H1 (cell line): Measurements from ENCODE around the gene WDFY4. TPM values are rescaled to one million over a fixed set of nuclear protein-coding genes. Genes with fewer than 3 reads are reported as not detected.

ENCODE experiments used
- CTCF ChIA-PET: fragments of 300-600 bp; sonication (Branson Sonifier 250); formaldehyde crosslinking; loops from one replicate; lab custom pipeline; 2021; ENCODE audit not compliant: partially characterized antibody; lab: Charles Lee
- POLR2A ChIA-PET: fragments of 300-600 bp; sonication (Branson Sonifier 250); formaldehyde crosslinking; loops from one replicate; lab custom pipeline; 2021; ENCODE audit warnings: inconsistent platforms; ENCODE audit not compliant: partially characterized antibody; lab: Charles Lee
- DNase-seq, 2 experiments: peaks; one replicate each; pipeline versions ENCODE4 v3.0.0 to v3.0.0-alpha.2; 2010 to 2022; ENCODE audit warnings: low spot score in 2 of 2, low read depth in 1 of 2, mixed read lengths in 1 of 2
- FAIRE-seq: peaks from 2 replicates; lab custom pipeline; 2011; peaks lifted over from hg19 to GRCh38; lab: Jason Lieb, UNC
- H2AFZ ChIP-seq: 2 replicates; pipeline ENCODE4 v1.8.1; 2012; ENCODE audit warnings: low read length, inconsistent platforms
- H2AK5ac ChIP-seq: 2 replicates; pipeline ENCODE4 v1.6.1; 2013; ENCODE audit warnings: low read depth, low read length
- H2BK120ac ChIP-seq: replicated peaks from 2 replicates; pipeline ENCODE3; 2013; ENCODE audit warnings: low read depth, low read length, inconsistent platforms
- H2BK12ac ChIP-seq: 2 replicates; pipeline ENCODE4 v1.6.1; 2013; ENCODE audit warnings: low read depth, low read length
- H2BK15ac ChIP-seq: 2 replicates; pipeline ENCODE4 v1.6.1; 2013; ENCODE audit warnings: low read length
- H2BK20ac ChIP-seq: 2 replicates; pipeline ENCODE4 v1.6.1; 2013; ENCODE audit warnings: low read length
- H2BK5ac ChIP-seq: 2 replicates; pipeline ENCODE4 v1.6.1; 2013; ENCODE audit warnings: low read depth, low read length
- H3K14ac ChIP-seq: 2 replicates; pipeline ENCODE4 v1.6.1; 2013; ENCODE audit warnings: inconsistent platforms; ENCODE audit not compliant: insufficient read length
- H3K18ac ChIP-seq: 2 replicates; pipeline ENCODE4 v1.6.1; 2013; ENCODE audit warnings: low read length; ENCODE audit errors: extremely low read depth
- H3K23ac ChIP-seq: 2 replicates; pipeline ENCODE4 v1.6.1; 2013; ENCODE audit warnings: inconsistent platforms; ENCODE audit not compliant: insufficient read length
- H3K23me2 ChIP-seq: 2 replicates; pipeline ENCODE4 v1.6.1; 2013; ENCODE audit warnings: low read depth, low read length
- H3K27ac ChIP-seq: 2 replicates; pipeline ENCODE4 v1.6.1; 2011; ENCODE audit warnings: low read depth, low read length, inconsistent platforms
- H3K27me3 ChIP-seq, 4 experiments: replicated peaks in 1 of 4; 1 replicate in 1 of 4; 2 replicates in 3 of 4; pipeline versions ENCODE4 v1.6.1 to v1.8.1; 2011 to 2013; ENCODE audit warnings: low read length in 3 of 4, mild to moderate bottlenecking in 3 of 4, inconsistent platforms in 2 of 4, mixed read lengths in 2 of 4, moderate library complexity in 1 of 4; ENCODE audit not compliant: control insufficient read depth in 3 of 4, insufficient read depth in 3 of 4; ENCODE audit errors: extremely low read depth in 1 of 4
- H3K36me3 ChIP-seq, 4 experiments: 2 replicates each; pipeline versions ENCODE4 v1.6.1 to v1.8.1; 2011 to 2013; ENCODE audit warnings: mild to moderate bottlenecking in 4 of 4, low read length in 3 of 4, moderate library complexity in 2 of 4, control low read depth in 1 of 4, inconsistent platforms in 1 of 4; ENCODE audit not compliant: insufficient read depth in 4 of 4, control insufficient read depth in 2 of 4
- H3K4ac ChIP-seq: replicated peaks from 2 replicates; pipeline ENCODE3; 2013; ENCODE audit warnings: low read length, low read depth, mixed read lengths, inconsistent platforms; ENCODE audit not compliant: insufficient read length
- H3K4me1 ChIP-seq, 4 experiments: replicated peaks in 1 of 4; 1 replicate in 1 of 4; 2 replicates in 3 of 4; pipeline versions ENCODE4 v1.6.1 to v1.8.1; 2011 to 2013; ENCODE audit warnings: low read length in 3 of 4, inconsistent platforms in 2 of 4, mixed read lengths in 1 of 4; ENCODE audit not compliant: insufficient read depth in 4 of 4, control insufficient read depth in 3 of 4
- H3K4me2 ChIP-seq, 2 experiments: 2 replicates each; pipeline versions ENCODE4 v1.6.1 to v1.8.1; 2011 to 2013; ENCODE audit warnings: low read depth in 2 of 2, low read length in 2 of 2, control low read depth in 1 of 2, inconsistent platforms in 1 of 2, mild to moderate bottlenecking in 1 of 2; ENCODE audit not compliant: insufficient read depth in 1 of 2
- H3K4me3 ChIP-seq, 4 experiments: fragments of 200-600, 300-600 bp in 1 of 4; sonication (generic), shearing (Covaris generic), sonication (Bioruptor Twin) in 1 of 4; 2 replicates each; pipeline versions ENCODE4 v1.5.1 to v1.8.1; 2011 to 2016; ENCODE audit warnings: low read length in 4 of 4, low read depth in 3 of 4, control low read depth in 2 of 4, inconsistent platforms in 2 of 4, mild to moderate bottlenecking in 2 of 4, mixed read lengths in 1 of 4, moderate library complexity in 1 of 4; ENCODE audit not compliant: insufficient read depth in 2 of 4; ENCODE audit errors: extremely low read depth in 1 of 4
- H3K56ac ChIP-seq: replicated peaks from 2 replicates; pipeline ENCODE3; 2013; ENCODE audit warnings: low read depth, mild to moderate bottlenecking, mixed read lengths, low read length, inconsistent platforms; ENCODE audit not compliant: insufficient read length
- H3K79me1 ChIP-seq: 2 replicates; pipeline ENCODE4 v1.6.1; 2013; ENCODE audit warnings: low read depth, low read length, control low read depth
- H3K79me2 ChIP-seq, 2 experiments: 2 replicates each; pipeline versions ENCODE4 v1.6.1 to v1.8.1; 2012 to 2013; ENCODE audit warnings: low read length in 2 of 2, mild to moderate bottlenecking in 2 of 2, inconsistent platforms in 1 of 2; ENCODE audit not compliant: insufficient read depth in 2 of 2, control insufficient read depth in 1 of 2
- H3K9ac ChIP-seq, 4 experiments: replicated peaks in 1 of 4; 1 replicate in 1 of 4; 2 replicates in 3 of 4; pipeline versions ENCODE4 v1.6.1 to v1.8.1; 2011 to 2013; ENCODE audit warnings: low read depth in 3 of 4, low read length in 3 of 4, control low read depth in 2 of 4, mild to moderate bottlenecking in 2 of 4, moderate library complexity in 2 of 4, inconsistent platforms in 1 of 4; ENCODE audit errors: extremely low read depth in 1 of 4
- H3K9me3 ChIP-seq, 2 experiments: 2 replicates each; pipeline versions ENCODE4 v1.6.1 to v1.8.1; 2012 to 2013; ENCODE audit warnings: mild to moderate bottlenecking in 2 of 2, moderate library complexity in 2 of 2, control low read depth in 1 of 2, inconsistent platforms in 1 of 2, low read depth in 1 of 2, low read length in 1 of 2, mixed read lengths in 1 of 2; ENCODE audit not compliant: insufficient read depth in 2 of 2
- H4K20me1 ChIP-seq, 2 experiments: replicated peaks in 1 of 2; 2 replicates each; pipeline versions ENCODE3 to v1.8.1; 2011 to 2013; ENCODE audit warnings: inconsistent platforms in 2 of 2, low read length in 2 of 2, mild to moderate bottlenecking in 1 of 2; ENCODE audit not compliant: insufficient read depth in 2 of 2, control insufficient read depth in 1 of 2
- H4K5ac ChIP-seq: 2 replicates; pipeline ENCODE4 v1.6.1; 2013; ENCODE audit warnings: low read length, low read depth, mixed read lengths, inconsistent platforms; ENCODE audit not compliant: insufficient read length
- H4K8ac ChIP-seq: 2 replicates; pipeline ENCODE4 v1.8.0; 2013; ENCODE audit warnings: mild to moderate bottlenecking, moderate library complexity, low read length, inconsistent platforms; ENCODE audit not compliant: insufficient read depth; ENCODE audit errors: extremely low read depth
- H4K91ac ChIP-seq: replicated peaks from 2 replicates; pipeline ENCODE3; 2013; ENCODE audit warnings: low read length, mixed read lengths, inconsistent platforms; ENCODE audit not compliant: insufficient read length
- HDAC2 ChIP-seq, 2 experiments: fragments of 300-600 bp in 1 of 2; sonication (generic) in 1 of 2; IDR thresholded peaks; 2 replicates each; pipeline ENCODE4 v1.6.1; 2011 to 2012; ENCODE audit warnings: low read depth in 2 of 2, low read length in 2 of 2, mild to moderate bottlenecking in 2 of 2, moderate library complexity in 2 of 2, borderline replicate concordance in 1 of 2, inconsistent platforms in 1 of 2
- KDM4A ChIP-seq: IDR thresholded peaks from one replicate; pipeline ENCODE4 v1.7.1; 2012; ENCODE audit warnings: low read depth, mild to moderate bottlenecking, moderate library complexity, low read length, inconsistent platforms; ENCODE audit not compliant: severe bottlenecking
- MAFK ChIP-seq: IDR thresholded peaks from 2 replicates; pipeline ENCODE4 v1.6.1; 2012; ENCODE audit warnings: low read depth, mild to moderate bottlenecking, improper control_type of control experiment, low read length
- WGBS, 2 experiments: shearing (Covaris generic) in 1 of 2; methylation state at CpG; one replicate each; pipeline versions ENCODE4 v1.1.6 to v1.1.7; 2013 to 2015; ENCODE audit warnings: low lambda C conversion rate in 2 of 2, mixed read lengths in 2 of 2, inconsistent platforms in 1 of 2, low coverage in 1 of 2, missing lambda C conversion rate in 1 of 2; ENCODE audit not compliant: insufficient replicate concordance in 2 of 2, insufficient coverage in 1 of 2, insufficient read length in 1 of 2; ENCODE audit errors: extremely low coverage in 1 of 2, missing lambda C conversion rate in 1 of 2; 5-methylcytosine and 5-hydroxymethylcytosine counted together
- polyA plus RNA-seq, 7 experiments: library from polyadenylated mRNA; depleted of rRNA in 3 of 7; stranded (reverse) in 5 of 7; unstranded in 2 of 7; fragments of >200 nt in 5 of 7; fragments of 200-250 nt in 2 of 7; gene quantifications; 1 replicate in 5 of 7; 2 replicates in 1 of 7; 4 replicates in 1 of 7; pipeline versions ENCODE4 v1.2.1 to v1.2.3, GENCODE V29; 2011 to 2013; ENCODE audit warnings: missing spikeins in 2 of 7, mixed read lengths in 2 of 7
- total RNA-seq: library from RNA; stranded (reverse); fragmentation: NEBNext Ultra II Directional; extraction: Animal tissue kit (Norgen Biotek cat#: 25700); gene quantifications from 2 replicates; pipeline ENCODE4 v1.2.1, GENCODE V29; 2021
- TF ChIP-seq, protein P1 (sequence below): IDR thresholded peaks from 2 replicates; pipeline ENCODE4 v1.6.1; 2012; ENCODE audit warnings: inconsistent platforms

The WDFY4 gene
- total and polyA plus RNA-seq, 2 of the 8 experiments (the other 6 are each of a cell fraction or from before 2014, with no cell fraction given): not detected

DNA sequence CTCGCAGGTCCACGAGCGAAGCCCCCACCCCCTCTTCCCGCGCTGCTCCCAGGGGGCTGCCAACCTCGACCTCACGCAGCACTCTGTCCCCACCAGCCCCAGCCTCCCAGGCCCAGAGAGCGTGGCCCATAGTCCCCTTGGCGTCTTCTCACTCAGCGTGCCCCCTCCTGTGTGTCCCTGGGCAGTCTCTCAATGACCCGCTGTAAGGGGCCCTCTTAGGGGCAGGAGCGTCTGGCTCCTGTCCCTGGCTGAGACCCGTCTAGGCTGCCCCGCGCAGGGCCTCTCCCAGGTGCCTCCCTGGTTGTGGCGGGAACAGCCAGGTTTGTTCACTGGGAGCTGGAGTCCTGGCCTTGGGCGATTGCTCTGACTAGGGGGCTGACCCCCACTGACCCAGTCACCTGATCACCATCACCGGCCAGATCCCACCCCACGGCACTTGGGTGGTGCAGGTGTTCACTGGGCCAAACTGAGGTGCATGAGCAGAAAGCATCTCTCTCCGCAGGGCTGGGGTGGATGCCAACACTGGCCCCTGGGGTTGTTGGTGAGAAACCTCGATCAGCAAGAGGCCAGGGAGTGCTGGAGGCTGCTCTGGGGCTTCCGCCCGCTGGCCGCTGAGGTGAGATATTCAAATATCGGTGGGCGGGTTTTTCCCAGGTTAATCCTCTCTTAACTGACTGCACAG is 12.6 kb upstream of the WDFY4 start:
- ChIA-PET CTCF (interaction anchor here (0.6 to 2.6 kb wide), 3 partner anchors 14 to 411 kb away, joined by 3 to 11 read pairs (median 3); no protein-coding TSS in a partner anchor), POLR2A (no interaction called here)
- H3K79me1 ChIP-seq: no peaks in the 10 kb centered on the region
- H3K56ac ChIP-seq: no peak overlapping the region
- no peaks in the 10 kb centered on the region; a peak in 2 of 7 replicates for H3K27me3 ChIP-seq
- no peak overlapping the region; a peak in 1 of 7 replicates for H3K9ac ChIP-seq
- FAIRE-seq: no peak
- no peak overlapping the region for H2BK20ac ChIP-seq
- no peak for DNase-seq
- H2BK120ac ChIP-seq: no peak overlapping the region
- peak overlapping the region; percentile 40 for H4K91ac ChIP-seq
- no peak for TF ChIP-seq MAFK
- TF ChIP-seq KDM4A: no peak
- TF ChIP-seq HDAC2 (IDR thresholded peaks at IDR 0.05; ENCODE audit: borderline replicate concordance in 1 of 2, low read depth in 2 of 2, low read length in 2 of 2): 0 out of 4 replicates have a peak, but pooled peaks of 1 of the 2 experiments have one; percentile 7
- TF ChIP-seq, protein P1, sequence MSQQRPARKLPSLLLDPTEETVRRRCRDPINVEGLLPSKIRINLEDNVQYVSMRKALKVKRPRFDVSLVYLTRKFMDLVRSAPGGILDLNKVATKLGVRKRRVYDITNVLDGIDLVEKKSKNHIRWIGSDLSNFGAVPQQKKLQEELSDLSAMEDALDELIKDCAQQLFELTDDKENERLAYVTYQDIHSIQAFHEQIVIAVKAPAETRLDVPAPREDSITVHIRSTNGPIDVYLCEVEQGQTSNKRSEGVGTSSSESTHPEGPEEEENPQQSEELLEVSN: peak; percentile 10; the same call in 1 of the 2 replicates
- H3K79me2 ChIP-seq: no peaks in the 10 kb centered on the region
- H4K5ac ChIP-seq: peak overlapping the region; percentile 43
- peak overlapping the region in 1 of 2 experiments; percentile 43; a peak in 1 of 4 replicates for H3K4me2 ChIP-seq
- 82% methylated on average over 26 of the region's 26 CpGs; no CpG with 5 or more reads in 1 of the 2 experiments for WGBS, 2 experiments
- H3K4me3 ChIP-seq: no peak overlapping the region
- no peaks in the 10 kb centered on the region for H3K36me3 ChIP-seq
- no peak overlapping the region for H3K23ac ChIP-seq
- no peak overlapping the region for H3K27ac ChIP-seq
- no peak overlapping the region for H2BK5ac ChIP-seq
- peak overlapping the region; percentile 89 for H4K8ac ChIP-seq
- no peak overlapping the region for H3K4ac ChIP-seq
- H2BK12ac ChIP-seq: no peak overlapping the region
- H3K9me3 ChIP-seq: no peaks in the 10 kb centered on the region
- no peaks in the 10 kb centered on the region for H4K20me1 ChIP-seq
- peaks cover 0 to 5% (median 2%) of the 10 kb centered on the region in 4 experiments; a peak in 4 of 7 replicates for H3K4me1 ChIP-seq
- 0 out of 2 replicates have a peak overlapping the region, but pooled peaks have one; percentile 10 for H2AFZ ChIP-seq
- no peak overlapping the region for H2AK5ac ChIP-seq
- no peak overlapping the region for H3K14ac ChIP-seq
- H3K23me2 ChIP-seq: no peaks in the 10 kb centered on the region
- no peak overlapping the region for H2BK15ac ChIP-seq
- H3K18ac ChIP-seq: no peak overlapping the region
